GM10248 (cell line): ENCODE measurements around the gene ALDH18A1.

ENCODE experiments used
- CTCF ChIA-PET: fragments of 300-600 bp; sonication (Branson Sonifier 250); formaldehyde crosslinking; extraction: SDS; loops from one replicate; lab custom pipeline; 2021; ENCODE audit warnings: antibody characterized with exemption; lab: Yijun Ruan, JAX
- POLR2A ChIA-PET: fragments of 350-650 bp; sonication (Branson Sonifier 250); formaldehyde crosslinking; extraction: SDS; loops from one replicate; lab custom pipeline; 2020; ENCODE audit warnings: antibody characterized with exemption; lab: Yijun Ruan, JAX
- DNase-seq: peaks from one replicate; pipeline ENCODE4 v3.0.0; 2012; ENCODE audit errors: extremely low spot score
- TF ChIP-seq, protein P1 (sequence below): IDR thresholded peaks from 2 replicates; pipeline ENCODE4 v1.5.1; 2012; ENCODE audit warnings: mild to moderate bottlenecking, low read depth; ENCODE audit errors: extremely low read depth, missing control alignments, control extremely low read depth

Gene ALDH18A1

DNA sequence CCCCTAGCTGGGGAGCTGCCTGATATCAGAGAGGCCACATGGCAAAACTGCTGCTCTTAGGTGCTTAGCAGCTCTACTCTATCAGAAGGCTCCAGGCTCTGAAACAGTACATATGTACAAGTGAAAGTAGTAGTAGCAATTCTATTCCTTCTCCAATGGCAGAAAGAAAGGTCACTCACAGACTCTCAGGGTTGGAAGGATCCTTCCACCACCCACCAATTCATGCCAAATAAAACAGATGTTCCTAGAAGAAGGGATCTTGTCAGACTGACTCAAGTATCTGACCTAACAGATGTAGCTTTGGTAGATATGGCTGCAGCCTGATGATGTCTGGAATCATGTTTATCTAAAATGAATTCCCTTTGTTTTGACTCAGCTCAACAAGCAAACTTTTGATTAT, 8.0 kb upstream of the ALDH18A1 start:
- no peak for DNase-seq
- CTCF ChIA-PET: interaction anchor here (1.1 to 1.5 kb wide), 2 partner anchors 9 to 29 kb away, joined by 3 to 5 read pairs; partner anchors contain the start of gene TCTN3
- TF ChIP-seq, protein P1, sequence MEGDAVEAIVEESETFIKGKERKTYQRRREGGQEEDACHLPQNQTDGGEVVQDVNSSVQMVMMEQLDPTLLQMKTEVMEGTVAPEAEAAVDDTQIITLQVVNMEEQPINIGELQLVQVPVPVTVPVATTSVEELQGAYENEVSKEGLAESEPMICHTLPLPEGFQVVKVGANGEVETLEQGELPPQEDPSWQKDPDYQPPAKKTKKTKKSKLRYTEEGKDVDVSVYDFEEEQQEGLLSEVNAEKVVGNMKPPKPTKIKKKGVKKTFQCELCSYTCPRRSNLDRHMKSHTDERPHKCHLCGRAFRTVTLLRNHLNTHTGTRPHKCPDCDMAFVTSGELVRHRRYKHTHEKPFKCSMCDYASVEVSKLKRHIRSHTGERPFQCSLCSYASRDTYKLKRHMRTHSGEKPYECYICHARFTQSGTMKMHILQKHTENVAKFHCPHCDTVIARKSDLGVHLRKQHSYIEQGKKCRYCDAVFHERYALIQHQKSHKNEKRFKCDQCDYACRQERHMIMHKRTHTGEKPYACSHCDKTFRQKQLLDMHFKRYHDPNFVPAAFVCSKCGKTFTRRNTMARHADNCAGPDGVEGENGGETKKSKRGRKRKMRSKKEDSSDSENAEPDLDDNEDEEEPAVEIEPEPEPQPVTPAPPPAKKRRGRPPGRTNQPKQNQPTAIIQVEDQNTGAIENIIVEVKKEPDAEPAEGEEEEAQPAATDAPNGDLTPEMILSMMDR: no peak
- POLR2A ChIA-PET: no interaction called here

- no peak for DNase-seq
- TF ChIP-seq, protein P1: no peak
- ChIA-PET POLR2A (interaction anchor here (1.2 kb wide), 1 partner anchor 174 kb away, joined by 3 read pairs; no protein-coding TSS in a partner anchor), CTCF (interaction anchor here (1.1 to 3.6 kb wide), 4 partner anchors 10 to 30 kb away, joined by 3 to 15 read pairs (median 3); partner anchors contain the start of gene TCTN3)
Measured at GRCh38 chr10:95663496-95663895, 7.0 kb upstream of the ALDH18A1 start.

DNA sequence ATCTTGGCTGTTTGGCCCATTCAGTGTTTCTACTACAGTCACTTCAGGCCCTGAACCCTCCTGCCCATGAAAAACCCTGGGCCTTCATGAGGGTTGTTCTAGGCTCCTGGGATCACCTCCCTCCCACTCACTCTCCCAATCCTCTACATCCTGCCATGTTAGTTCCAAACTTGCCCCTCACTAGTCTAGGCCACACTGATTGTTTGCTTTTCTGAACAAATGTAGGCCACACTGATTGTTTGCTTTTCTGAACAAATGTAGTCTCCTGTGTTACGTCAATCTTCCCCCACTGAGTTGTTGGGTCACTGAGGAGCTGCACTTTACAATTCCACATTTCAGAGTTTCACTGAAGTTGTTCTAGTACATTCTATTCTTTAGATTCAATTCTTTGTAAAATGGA, 5.3 kb upstream of the ALDH18A1 start:
- ChIA-PET CTCF (interaction anchor here (3.6 kb wide), 1 partner anchor 32 kb away, joined by 15 read pairs; the partner anchor contains the start of gene TCTN3), POLR2A (no interaction called here)
- TF ChIP-seq, protein P1: no peak
- no peak for DNase-seq

GRCh38 chr10:95660283-95660682, 3.8 kb upstream of the ALDH18A1 start:
- POLR2A ChIA-PET: no interaction called here
- TF ChIP-seq, protein P1: no peak
- DNase-seq: no peak
- CTCF ChIA-PET: interaction anchor here (1.3 to 3.6 kb wide), 2 partner anchors 33 kb away, joined by 5 to 15 read pairs; partner anchors contain the start of gene TCTN3

DNA sequence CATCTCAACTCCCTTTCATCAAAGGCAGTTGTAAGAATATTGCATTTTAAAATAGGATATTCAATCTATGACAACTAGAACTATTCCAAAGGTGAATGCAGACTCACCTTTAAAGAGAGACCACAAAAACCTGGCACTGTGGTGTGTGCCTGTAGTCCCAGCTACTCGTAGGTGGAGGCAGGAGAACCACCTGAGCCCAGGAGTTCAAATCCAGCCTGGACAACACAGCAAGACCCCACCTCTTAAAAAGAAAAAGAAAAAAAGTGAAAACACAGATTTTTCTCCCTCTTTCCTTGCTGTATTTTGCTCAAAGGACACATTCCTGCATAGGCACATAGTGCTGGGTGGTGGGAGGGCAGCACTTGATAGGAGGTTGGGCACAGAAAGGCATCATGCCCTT, 739 bp upstream of the ALDH18A1 start:
- ChIA-PET POLR2A (no interaction called here), CTCF (interaction anchor here (0.9 to 1.2 kb wide), 3 partner anchors 36 to 250 kb away, joined by 3 to 7 read pairs (median 4); partner anchors contain the start of genes CC2D2B and TCTN3)
- DNase-seq: no peak
- TF ChIP-seq, protein P1: no peak

GRCh38 chr10:95655571-95656290, 780 bp downstream of the ALDH18A1 start:
- ChIA-PET POLR2A (no interaction called here), CTCF (interaction anchor here (0.8 to 1.2 kb wide), 2 partner anchors 10 to 38 kb away, joined by 3 to 7 read pairs; partner anchors contain the start of gene TCTN3)
- peak; percentile 16 for DNase-seq
- TF ChIP-seq, protein P1: no peak
